VCaP (cell line): ENCODE results near the gene SCAI.
"Not testable (repeated sequence)": the region's sequence is repeated elsewhere in the genome, so short reads cannot be mapped to it uniquely, and the experiment has no call there.

ENCODE experiments used
- H3K27ac ChIP-seq: fragments of 450-650 bp; 2 replicates; pipeline ENCODE4 v1.5.1; 2017
- TF ChIP-seq, protein P1 (sequence below): fragments of 450-650 bp; conservative IDR thresholded peaks from 2 replicates; pipeline ENCODE4 v1.5.1; 2017; ENCODE audit warnings: mild to moderate bottlenecking, moderate library complexity

The SCAI gene

DNA sequence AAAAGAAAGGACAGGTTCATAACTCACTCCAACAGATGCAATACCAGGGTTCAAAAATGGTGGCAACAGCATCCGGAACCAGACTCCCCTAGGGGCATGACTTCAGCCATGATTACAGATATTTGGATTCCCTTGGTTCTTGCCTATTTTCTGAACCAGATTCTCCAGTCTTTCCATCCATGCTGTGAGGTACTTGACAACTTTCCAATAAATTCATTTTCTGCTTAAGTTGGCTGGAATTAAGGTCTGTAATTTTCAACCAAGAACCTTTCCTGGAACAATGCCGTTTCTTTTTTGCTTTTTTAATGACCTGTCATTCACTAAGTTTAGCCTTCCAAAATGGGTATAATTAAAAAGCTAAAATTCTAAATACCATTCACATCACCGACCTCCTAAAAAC is 52.2 kb downstream of the SCAI start:
- no peak overlapping the region for H3K27ac ChIP-seq
- TF ChIP-seq, protein P1, sequence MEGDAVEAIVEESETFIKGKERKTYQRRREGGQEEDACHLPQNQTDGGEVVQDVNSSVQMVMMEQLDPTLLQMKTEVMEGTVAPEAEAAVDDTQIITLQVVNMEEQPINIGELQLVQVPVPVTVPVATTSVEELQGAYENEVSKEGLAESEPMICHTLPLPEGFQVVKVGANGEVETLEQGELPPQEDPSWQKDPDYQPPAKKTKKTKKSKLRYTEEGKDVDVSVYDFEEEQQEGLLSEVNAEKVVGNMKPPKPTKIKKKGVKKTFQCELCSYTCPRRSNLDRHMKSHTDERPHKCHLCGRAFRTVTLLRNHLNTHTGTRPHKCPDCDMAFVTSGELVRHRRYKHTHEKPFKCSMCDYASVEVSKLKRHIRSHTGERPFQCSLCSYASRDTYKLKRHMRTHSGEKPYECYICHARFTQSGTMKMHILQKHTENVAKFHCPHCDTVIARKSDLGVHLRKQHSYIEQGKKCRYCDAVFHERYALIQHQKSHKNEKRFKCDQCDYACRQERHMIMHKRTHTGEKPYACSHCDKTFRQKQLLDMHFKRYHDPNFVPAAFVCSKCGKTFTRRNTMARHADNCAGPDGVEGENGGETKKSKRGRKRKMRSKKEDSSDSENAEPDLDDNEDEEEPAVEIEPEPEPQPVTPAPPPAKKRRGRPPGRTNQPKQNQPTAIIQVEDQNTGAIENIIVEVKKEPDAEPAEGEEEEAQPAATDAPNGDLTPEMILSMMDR = no peak

DNA sequence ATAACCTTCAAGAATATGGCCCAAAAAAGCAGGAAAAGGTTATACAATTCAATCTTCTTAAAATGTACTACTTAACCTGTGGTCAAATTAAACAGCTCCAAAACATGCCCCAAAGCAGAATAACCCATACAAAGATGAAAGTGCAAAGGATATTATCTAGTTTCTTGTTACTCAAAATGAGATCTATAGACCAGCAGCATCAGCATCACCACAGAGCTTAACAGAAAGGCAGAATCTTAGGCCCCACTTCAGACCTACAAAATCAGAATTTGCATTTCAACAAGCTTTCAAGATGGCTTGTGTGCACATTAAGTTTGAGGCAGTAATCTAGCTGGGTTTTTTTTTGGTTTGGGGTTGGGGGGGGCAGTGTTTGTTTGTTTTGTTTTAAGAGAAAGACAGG is 54.0 kb downstream of the SCAI start:
- H3K27ac ChIP-seq = no peak overlapping the region; the same call in 1 of the 2 replicates
- TF ChIP-seq, protein P1 = no peak

DNA sequence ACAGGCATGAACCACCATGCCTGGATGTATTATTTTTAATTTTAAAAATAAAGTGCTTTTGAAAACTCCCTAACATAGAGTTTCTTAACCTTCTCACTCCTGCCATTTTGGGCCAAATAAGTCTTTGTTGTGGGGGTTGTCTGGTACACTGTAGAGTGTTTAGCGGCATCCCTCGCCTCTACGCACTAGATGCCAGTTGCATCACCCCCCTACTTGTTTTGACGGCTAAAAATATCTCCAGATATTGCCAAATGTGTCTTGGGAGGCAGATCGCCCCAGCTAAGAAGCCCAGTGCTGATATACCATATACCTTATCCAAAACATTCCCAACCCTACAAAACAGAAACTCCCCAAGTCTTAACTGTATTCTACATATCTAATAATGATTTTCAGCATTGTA is 54.6 kb downstream of the SCAI start:
- no peak overlapping the region for H3K27ac ChIP-seq
- TF ChIP-seq, protein P1 = no peak

GRCh38 chr9:125085703-125086477 is 57.4 kb downstream of the SCAI start:
- H3K27ac ChIP-seq = no peak overlapping the region
- TF ChIP-seq, protein P1 = no peak

- not testable (repeated sequence) for H3K27ac ChIP-seq
Measured at GRCh38 chr9:125082197-125082596, 61.1 kb downstream of the SCAI start.

- not testable (repeated sequence) for H3K27ac ChIP-seq
Measured at GRCh38 chr9:125080797-125081196, 62.5 kb downstream of the SCAI start.

DNA sequence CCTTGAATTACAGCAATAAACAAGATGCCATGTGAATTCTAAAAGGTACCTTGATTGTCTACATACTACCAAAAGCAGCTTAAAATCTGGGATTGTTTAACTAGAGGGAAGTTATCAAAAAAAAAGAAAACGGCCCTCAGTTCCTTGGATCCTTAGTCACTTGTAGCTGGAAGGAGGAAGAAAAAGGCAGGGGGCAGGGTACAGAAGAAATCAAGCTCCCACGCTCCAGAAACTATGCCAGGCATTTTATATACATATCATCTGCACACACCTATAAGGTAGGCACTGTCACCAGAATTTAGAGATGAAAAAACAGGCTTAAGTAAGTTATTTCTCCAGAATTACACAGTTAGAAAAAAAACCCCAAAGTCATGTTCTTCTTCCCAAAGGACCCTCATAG is 63.4 kb downstream of the SCAI start:
- no peak overlapping the region for H3K27ac ChIP-seq
- TF ChIP-seq, protein P1 = no peak

DNA sequence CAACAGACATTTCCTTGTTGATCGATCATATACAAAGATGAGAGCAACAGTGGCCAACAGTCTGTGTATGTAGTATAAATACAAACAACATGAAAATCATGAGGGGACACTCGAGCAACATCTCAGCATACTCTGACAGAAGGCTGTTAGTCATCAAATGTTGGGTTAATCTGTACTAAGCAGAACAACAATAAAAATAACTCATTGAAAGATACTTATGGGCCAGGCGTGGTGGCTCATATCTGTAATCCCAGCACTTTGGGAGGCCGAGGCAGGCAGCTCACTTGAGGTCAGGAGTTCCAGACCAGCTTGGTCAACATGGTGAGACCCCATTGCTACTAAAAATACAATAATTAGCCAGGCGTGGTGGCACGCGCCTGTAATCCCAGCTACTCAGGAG is 67.3 kb downstream of the SCAI start:
- TF ChIP-seq, protein P1 = no peak
- H3K27ac ChIP-seq = no peak overlapping the region
